H54 (cell line): ENCODE data around the gene RABGAP1L.
A peak's percentile ranks its signal among the peaks of the same experiment; 100 is the strongest.
"Not testable (repeated sequence)": the region's sequence is repeated elsewhere in the genome, so short reads cannot be mapped to it uniquely, and the experiment has no call there.

Experiments
- DNase-seq: peaks from one replicate; pipeline ENCODE4 v3.0.0; 2011; ENCODE audit warnings: low spot score, mixed read lengths; ENCODE audit not compliant: insufficient read length
- FAIRE-seq: peaks from 3 replicates; lab custom pipeline; 2011; peaks lifted over from hg19 to GRCh38; lab: Jason Lieb, UNC
- POLR2A ChIP-seq: IDR thresholded peaks from 2 replicates; pipeline ENCODE4 v1.6.1; 2011; ENCODE audit warnings: low read depth, mild to moderate bottlenecking, low read length

Gene RABGAP1L

DNA sequence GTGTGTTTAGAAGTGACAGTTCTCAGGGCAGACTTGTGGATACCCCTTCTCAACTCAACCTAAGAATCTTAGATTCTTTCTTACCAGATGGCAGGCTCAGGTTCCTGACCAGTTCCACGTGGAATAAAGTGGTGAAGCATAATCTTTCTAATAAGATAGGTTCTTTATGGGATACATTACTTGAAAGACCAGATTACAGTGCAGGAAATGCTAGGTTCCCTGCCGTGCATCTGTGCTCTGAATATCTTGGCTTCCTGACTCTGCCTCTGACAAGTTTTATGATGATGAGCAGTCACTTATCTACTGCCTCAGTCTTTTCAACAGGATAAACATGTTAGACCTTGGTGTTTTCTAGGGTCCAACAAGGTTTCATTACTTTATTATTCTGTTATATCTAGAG, 632.5 kb downstream of the RABGAP1L start:
- no peak for FAIRE-seq
- no peak for TF ChIP-seq POLR2A
- no peak for DNase-seq

DNA sequence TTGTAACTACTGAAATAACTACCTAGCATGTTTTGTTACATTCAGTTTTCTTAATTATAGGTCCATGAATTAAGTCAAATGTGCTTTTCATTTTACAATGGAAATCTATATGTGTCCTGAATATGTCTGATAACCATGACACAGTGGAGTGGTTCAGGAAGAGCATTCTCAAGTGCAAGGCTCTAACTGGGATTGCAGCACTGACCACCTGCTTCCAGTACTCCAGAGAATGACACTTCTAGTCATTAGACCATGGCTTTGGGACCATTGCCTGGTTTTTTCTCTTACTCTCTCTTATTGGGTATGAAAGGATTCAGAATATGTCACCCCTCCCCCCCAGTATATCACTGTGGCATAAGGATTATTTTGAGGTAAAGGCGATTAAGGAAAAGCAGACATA, 635.5 kb downstream of the RABGAP1L start:
- TF ChIP-seq POLR2A, result no peak
- DNase-seq, result no peak

DNA sequence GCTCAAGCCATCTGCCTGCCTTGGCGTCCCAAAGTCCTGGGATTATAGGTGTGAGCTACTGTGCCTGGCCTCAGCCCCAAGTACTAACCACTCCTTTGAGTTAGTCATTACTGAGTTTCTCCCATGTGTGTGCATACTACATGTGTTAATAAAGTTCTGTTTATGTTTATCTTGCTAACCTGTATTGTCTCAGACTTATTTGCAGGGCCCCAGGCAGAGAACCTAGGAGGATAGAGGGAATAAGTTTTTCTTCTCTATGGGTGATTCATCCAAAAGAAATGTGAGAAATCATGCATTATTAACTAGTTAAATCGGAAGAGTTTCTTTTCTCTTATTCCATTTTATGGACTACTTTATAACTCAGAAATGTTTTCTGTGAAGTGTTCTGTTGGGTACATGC, 636.5 kb downstream of the RABGAP1L start:
- no peak for TF ChIP-seq POLR2A
- DNase-seq (no peak), FAIRE-seq (no peak)

More for the DNA sequence above, 635.5 kb downstream of the RABGAP1L start:
- no peak for FAIRE-seq

DNA sequence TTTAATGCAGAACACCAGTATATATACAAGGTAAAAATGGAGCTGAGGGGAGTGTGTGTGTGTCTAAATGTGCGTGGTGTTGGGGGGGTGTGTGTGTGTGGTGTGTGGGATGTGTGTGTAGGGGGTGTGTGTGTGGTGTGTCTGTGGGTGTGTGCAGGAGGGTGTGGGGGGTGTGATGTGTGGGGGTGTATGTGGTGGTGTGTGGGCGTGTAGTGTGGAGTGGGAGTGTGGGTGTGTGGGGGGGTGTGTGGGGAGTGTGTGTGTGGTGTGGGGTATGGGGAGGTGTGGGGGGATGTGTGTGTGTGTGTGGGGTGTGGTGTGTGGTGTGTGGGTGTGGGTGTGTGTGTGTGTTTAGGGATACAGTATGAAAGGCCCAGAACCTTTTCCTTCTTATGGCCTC, 638.1 kb downstream of the RABGAP1L start:
- FAIRE-seq (no peak), DNase-seq (no peak)
- no peak for TF ChIP-seq POLR2A

DNA sequence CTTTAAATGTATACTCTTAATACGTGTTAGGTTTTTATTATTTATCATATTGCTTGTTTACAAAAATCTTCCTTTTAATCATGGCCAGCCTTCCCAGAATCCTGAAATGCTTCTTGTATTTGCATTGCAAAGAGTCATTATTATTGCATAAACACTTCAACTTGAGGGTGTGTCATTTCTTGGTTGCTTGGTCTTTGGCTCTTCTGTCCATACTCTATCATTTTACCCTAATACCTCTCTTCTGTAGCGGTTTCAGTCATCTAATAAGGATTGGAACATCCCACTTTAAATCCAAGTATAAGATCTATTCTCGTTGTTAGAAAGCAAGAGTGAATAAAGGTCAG, 639.8 kb downstream of the RABGAP1L start:
- TF ChIP-seq POLR2A, result no peak
- no peak for FAIRE-seq
- DNase-seq, result no peak

DNA sequence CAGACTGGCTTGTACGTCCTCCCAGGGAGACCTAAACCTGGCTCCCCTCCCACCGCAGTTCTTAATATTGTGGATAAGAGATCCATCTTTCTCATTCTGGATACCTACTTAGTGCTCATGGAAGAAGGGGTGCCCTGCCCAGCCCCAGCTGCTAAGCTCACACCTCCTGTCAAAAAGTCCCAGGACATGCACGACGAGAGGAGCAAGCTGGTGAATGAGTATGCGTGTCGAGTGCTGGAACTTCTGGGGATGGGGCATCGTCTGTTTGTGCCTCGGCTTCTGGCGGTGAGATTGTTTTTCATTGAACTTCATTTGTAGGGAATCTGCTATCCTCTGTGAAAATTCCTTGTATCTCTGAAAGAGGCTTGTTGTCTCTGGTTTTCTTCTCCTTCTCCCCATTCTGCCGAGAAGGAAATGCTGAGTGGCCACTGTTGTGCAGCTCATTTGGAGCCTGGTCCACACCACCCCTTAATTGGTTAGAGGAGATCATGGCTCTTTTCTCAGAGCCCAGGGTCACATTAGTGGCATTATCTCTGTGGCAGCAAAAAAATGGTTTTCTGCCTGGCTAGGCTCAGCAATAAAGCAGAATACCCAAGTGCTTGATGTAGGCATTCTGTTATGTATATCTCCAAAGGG, 641.0 kb downstream of the RABGAP1L start:
- no peak for TF ChIP-seq POLR2A
- no peak for FAIRE-seq
- DNase-seq, result no peak

DNA sequence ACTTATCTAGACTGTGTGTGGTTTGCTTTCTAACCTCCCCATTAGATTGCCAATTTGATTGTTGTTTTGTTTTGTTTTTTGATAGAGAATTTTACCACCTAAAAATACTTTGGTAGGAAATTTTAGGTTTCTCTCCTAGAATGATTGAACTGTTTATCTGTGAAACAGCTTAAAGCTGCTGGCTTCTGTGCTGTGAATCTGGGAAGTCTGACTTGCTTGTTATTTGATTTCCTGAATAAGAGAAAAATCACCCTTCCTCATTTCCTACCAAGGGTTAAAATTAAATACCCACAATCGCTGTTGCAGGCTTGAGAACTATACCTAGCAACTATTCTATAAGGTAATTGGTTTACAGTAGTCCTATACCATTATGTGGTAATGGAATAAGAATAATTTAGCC, 641.6 kb downstream of the RABGAP1L start:
- TF ChIP-seq POLR2A, result no peak
- FAIRE-seq (no peak), DNase-seq (no peak)

DNA sequence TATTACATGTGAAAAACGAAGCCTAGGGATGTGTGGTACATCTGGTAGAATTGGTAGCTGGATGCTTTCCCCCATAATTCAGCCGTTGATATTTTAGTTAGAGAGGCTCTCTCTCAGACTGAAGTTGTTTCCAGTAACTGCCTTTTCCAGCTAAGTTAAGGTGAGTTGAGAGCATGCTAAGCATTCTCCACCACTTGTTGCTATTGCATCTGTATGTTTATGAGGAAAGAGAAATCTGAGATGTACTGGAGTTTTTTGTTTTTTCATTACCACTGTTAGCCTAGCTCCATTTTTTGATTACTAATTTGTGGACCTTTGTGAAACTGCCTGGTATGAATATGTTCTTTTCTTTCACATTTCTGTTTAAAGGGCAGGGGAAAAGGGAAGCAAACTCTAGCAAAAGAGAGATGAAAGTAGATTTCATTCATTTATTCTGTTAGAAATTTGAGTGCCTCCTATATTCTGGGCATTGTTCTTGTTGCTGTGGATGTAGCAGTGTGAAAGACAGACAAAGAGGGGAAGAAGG, 650.5 kb downstream of the RABGAP1L start:
- no peak for TF ChIP-seq POLR2A
- FAIRE-seq, result no peak

DNA sequence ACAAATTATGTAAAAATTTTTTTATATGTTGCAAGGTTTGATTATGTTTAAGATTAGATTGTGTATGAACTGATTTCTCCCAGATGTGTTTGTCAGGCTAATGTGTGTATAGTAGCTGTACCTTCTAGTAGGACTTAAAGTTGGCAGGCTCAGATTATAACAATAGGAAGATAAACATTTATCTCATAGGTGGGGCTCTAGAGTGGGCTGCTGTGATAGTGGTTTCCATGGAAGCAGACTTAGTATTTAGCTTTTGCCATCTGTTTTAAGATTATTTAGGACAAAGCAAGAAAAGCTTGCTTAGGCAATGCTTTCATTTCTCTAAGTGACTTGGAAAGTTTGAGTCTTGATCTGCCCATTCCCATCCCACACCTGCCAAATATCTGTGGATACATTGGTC, 652.7 kb downstream of the RABGAP1L start:
- TF ChIP-seq POLR2A, result no peak
- FAIRE-seq (no peak), DNase-seq (no peak)

More for the DNA sequence above, 650.5 kb downstream of the RABGAP1L start:
- DNase-seq, result no peak

DNA sequence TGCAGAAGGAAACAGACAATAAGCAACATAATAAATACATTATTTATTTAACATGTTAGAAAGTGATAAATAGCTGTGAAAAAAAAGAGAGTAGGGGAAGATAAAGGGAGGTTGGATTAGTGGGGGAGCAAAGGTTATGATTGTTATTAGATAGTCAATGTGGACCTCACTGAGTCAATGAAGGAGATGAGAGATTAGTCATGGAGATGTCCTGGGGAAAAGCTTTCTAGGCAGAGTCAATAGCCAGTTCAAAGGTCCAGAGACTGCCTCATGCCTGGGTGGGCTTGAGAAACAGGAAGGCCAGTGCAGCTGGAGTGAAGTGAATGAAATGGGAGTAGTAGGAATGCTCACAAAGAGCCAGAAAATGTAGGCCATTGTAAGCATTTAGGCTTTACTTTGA, 653.3 kb downstream of the RABGAP1L start:
- FAIRE-seq, result no peak
- TF ChIP-seq POLR2A, result no peak

DNA sequence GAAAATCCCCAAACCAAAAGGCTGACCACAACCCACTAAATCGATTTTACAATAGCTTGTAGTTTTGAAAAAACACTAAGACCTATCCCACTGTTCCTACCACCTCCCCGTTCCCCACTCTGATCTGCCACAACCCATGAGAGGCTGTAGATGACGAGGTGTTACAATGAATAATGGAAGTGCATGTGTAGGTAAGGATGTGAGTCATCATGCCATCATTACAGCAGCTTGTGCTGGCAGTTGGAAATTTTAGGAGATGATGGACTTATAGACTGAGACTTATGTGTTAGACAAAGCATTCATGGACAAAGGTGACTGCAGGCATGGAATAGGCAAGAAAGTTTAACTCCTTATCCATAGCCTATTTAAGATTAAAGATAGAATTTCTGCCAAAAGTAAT, 655.7 kb downstream of the RABGAP1L start:
- FAIRE-seq (peak; percentile 99), DNase-seq (peak; percentile 34)
- no peak for TF ChIP-seq POLR2A

More for the DNA sequence above, 653.3 kb downstream of the RABGAP1L start:
- DNase-seq, result no peak

DNA sequence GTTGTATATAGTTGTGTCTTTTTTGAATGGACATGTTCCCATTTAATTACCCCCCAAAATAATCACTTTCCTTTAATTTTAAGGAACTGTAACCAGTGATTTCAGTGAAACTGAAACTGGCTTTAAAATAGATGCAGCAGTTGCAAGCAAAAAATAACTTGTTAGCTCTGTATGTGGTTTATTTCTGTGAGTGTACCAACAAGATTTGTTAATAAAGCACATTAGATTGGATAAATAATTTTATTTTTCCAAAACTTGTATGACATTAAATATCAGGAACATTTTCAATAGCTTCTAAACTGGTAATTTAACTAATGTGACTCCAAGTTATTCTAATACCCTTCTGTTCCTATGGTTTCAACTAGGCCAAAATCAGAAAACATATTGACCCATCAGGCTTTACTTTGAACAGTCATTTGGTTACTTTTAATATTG, 656.2 kb downstream of the RABGAP1L start:
- no peak for FAIRE-seq
- TF ChIP-seq POLR2A, result no peak
- DNase-seq, result no peak

DNA sequence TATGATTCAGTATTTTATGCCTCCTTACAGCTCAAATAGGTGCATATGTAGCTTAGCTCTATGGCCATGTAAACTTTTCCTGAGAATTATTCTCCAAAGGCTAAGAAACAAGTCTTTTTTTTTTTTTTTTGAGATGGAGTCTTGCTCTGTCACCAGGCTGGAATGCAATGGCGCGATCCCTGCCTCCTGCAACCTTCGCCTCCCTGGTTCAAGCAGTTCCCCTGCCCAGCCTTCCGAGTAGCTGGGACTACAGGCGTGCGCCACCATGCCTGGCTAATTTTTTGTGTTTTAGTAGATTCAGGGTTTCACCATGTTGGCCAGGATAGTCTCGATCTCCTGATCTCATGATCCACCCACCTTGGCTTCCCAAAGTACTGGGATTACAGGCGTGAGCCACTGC, 657.3 kb downstream of the RABGAP1L start:
- DNase-seq, FAIRE-seq: not testable (repeated sequence)

DNA sequence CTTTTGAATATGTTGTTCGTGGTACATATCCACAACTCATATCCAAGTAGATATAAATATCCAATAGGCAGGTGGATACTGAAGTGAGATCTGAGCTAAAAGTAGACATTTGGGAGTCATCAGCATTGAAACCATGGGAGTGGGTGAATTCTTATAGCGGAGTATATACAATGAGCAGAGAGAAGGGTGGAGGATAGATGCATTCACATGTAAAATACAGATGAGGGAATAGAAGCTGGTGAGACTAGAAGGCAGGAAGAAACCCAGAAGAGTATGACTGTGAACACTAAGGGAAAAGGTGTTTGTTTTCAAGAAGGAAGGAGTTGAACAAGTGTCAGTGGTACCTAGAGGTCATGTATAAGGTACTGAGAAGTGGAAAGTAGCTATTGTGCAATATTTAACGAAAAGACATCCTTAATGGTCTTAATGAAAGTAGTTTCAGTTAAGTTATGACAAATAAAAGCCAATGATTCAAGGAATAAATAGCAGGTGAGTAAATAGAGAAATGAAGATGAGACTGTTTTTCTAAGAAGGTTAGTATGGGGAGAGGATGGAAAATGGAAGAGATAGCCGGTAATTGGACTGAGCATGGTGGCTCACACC, 658.8 kb downstream of the RABGAP1L start:
- FAIRE-seq, result no peak
- DNase-seq, result no peak
- no peak for TF ChIP-seq POLR2A

DNA sequence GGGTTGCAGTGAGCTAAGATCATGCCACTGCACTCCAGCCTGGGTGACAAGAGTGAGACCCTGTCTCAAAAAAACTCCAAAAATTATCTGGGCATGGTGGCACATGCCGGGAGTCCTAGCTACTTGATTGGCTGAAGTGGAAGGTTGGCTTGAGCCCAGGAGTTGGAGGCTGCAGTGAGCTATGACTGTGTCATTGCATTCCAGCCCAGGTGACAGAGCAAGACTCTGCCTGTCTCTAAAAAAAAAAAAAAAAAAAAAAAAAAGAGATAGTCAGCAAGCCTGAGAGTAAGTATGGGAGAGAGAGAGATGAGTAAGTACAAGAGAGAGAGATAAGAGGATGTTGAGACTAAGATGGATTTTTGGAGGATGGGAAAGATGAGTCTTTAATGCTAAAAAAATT, 659.6 kb downstream of the RABGAP1L start:
- no peak for DNase-seq

More for the DNA sequence above, 659.6 kb downstream of the RABGAP1L start:
- FAIRE-seq, result no peak
- TF ChIP-seq POLR2A, result no peak
